AG09309 (cell line): Measurements from ENCODE around the gene QRSL1.

Experiments
- DNase-seq: peaks from one replicate; pipeline ENCODE4 v3.0.0-alpha.2; 2010; ENCODE audit warnings: low read depth
- H3K4me3 ChIP-seq: 2 replicates; pipeline ENCODE4 v1.5.1; 2011; ENCODE audit warnings: mild to moderate bottlenecking, low read depth, low read length, moderate library complexity; ENCODE audit not compliant: control insufficient read depth
- TF ChIP-seq, protein P1 (sequence below): IDR thresholded peaks from 2 replicates; pipeline ENCODE4 v1.5.1; 2011; ENCODE audit warnings: mild to moderate bottlenecking, low read depth, low read length, inconsistent platforms; ENCODE audit not compliant: insufficient read depth, control insufficient read depth; ENCODE audit errors: missing control alignments

QRSL1 gene

DNA sequence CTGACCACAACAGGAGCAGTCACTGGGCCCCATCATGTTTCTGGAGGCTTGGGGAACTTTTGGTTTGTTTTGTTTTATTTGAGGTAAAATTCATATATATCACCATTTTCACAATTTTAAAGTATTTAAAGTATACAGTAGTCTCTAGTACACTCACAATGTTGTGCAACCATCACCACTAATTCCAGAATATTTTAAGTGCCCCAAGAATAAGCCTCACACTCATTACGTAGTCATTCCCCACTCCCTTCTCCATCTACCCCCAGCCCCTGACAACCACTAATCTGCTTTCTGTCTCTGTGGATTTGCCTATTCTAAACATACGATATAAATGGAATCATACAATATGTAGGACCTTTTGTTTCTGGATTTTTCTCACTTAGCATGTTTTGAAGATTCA lies 29.0 kb upstream of the QRSL1 start:
- H3K4me3 ChIP-seq, result no peak overlapping the region
- DNase-seq, result no peak
- TF ChIP-seq, protein P1, sequence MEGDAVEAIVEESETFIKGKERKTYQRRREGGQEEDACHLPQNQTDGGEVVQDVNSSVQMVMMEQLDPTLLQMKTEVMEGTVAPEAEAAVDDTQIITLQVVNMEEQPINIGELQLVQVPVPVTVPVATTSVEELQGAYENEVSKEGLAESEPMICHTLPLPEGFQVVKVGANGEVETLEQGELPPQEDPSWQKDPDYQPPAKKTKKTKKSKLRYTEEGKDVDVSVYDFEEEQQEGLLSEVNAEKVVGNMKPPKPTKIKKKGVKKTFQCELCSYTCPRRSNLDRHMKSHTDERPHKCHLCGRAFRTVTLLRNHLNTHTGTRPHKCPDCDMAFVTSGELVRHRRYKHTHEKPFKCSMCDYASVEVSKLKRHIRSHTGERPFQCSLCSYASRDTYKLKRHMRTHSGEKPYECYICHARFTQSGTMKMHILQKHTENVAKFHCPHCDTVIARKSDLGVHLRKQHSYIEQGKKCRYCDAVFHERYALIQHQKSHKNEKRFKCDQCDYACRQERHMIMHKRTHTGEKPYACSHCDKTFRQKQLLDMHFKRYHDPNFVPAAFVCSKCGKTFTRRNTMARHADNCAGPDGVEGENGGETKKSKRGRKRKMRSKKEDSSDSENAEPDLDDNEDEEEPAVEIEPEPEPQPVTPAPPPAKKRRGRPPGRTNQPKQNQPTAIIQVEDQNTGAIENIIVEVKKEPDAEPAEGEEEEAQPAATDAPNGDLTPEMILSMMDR, result no peak

DNA sequence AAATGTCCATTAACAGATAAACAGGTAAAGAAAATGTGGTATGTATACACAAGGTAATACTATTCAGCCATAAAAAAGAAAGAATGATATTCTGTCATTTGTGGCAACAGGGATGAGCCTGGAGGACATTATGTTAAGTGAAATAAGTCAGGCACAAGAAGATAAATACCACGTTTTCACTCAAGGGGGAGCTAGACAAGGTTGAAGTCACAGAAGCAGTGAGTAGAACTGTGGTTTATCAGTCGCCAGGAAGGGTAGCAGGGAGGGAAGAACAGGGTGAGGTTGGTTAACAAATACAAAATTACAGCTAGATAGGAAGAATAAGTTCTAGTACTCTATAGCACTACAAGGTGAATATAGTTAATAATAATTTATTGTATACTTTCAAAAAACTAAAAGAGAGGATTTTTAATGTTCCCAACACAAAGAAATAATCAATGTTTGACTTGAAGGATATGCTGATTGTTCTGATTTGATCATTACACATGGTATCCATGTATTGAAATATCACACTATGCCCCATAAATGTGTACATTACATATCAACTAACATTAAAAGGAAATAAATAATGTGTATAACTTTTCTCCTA lies 21.2 kb upstream of the QRSL1 start:
- peak; percentile 43 for DNase-seq
- TF ChIP-seq, protein P1, result peak; percentile 57
- no peak overlapping the region for H3K4me3 ChIP-seq

DNA sequence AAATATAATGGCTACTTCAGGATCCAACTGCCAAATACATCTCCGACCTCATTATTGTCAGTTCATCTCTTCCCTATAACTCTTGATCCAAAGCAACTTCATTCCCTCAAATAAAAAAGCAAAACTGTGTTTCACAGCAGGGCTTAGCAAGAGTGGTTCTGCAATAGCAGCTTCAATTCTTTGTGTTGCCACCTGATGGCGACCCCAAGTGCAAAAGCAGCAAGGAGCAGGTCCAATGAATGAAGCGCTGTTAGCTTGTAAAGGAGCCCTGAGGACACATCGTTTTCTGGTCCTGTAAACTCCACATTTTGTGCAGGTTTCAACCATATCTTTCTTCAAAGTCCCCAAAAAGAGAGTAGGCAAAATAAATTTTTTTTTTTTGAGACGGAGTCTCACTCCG lies 19.7 kb upstream of the QRSL1 start:
- H3K4me3 ChIP-seq, result no peak overlapping the region
- TF ChIP-seq, protein P1, result peak; percentile 28
- no peak for DNase-seq

DNA sequence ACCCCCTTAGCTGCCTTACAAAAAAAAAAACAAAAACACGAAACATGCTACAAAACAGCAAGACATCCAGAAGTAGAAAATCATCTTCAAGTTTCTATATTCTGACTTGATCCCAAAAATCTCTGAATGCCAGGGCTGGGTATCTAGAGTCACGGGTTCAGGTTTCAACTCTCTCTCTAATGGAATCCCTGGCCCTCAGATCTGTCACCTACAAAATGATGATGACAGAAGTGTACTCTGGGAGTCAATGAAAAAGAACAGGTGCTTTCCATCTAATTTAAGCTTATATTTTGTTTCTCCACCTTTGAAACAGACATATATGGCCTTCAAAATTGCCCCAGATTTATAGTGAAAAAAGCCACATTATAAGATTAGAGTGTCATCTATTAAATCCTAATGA lies 18.3 kb upstream of the QRSL1 start:
- no peak for DNase-seq
- TF ChIP-seq, protein P1, result no peak

DNA sequence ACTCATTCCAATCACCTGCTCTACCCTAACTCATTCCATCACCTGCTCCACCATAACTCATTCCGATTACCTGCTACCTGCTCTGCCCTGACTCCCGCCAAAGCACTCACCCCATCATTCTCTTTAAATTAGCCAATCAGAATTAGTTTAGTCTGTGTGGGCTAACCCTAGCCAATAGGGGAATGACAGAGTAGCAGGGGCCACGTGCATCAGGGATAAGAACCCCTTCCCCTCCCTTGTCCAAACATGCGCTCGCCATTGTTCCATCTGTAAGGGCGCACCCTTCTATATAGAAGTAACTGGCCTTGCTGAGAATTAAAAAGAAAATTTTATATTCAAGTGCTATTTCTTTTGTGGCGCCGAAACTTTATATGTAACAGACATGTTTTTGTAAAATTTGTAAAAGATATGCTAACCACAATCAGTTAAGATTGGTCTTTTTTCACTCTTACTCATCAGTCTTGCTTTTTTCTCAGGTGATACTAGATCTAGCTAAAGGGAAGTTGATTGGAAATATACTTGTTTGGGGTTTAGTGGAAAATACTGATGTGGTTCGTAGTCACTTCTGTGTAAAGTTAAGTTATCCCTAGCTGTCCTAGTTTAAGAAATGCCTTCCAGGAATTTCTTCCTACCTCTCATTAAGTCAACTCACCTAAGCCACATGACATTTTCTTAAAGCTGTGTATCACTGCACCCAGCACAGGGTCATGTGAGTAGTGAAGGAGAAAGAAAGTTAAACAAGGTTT lies 16.5 kb upstream of the QRSL1 start:
- no peak for DNase-seq
- no peak overlapping the region for H3K4me3 ChIP-seq
- TF ChIP-seq, protein P1, result no peak

More for the DNA sequence above, 18.3 kb upstream of the QRSL1 start:
- no peak overlapping the region for H3K4me3 ChIP-seq

DNA sequence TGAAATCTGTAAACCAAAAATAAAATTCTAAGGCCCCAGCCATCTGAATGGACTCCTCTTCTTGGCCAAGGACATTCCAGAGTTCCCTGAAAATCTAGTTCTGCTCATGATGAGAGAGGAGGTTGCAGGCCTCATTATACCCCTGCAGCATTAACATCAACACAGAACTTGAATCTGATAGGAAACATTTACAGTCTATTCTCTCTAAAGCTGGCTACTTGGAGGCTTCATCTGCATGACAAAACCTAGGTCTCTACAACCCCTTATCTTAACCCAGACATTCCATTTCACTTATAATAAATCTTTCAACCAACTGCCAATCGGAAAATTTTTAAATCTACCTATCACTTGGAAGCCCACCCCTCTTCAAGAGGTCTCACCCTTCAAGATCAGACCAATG lies 15.8 kb upstream of the QRSL1 start:
- TF ChIP-seq, protein P1, result no peak
- no peak for DNase-seq
- no peak overlapping the region for H3K4me3 ChIP-seq
